Aorta (tissue), 5 donors: ENCODE measurements around the gene TXNRD2. TPM values are rescaled to one million over a fixed set of nuclear protein-coding genes. Genes with fewer than 3 reads are reported as not detected.
A peak's percentile ranks its signal among the peaks of the same experiment; 100 is the strongest.

Experiments used
- ATAC-seq: fragments of 200-7000 bp; cut with Tn5 transposase; one replicate; pipeline ENCODE4 v1.9.1; 2022; ENCODE audit warnings: moderate library complexity; ENCODE audit not compliant: low FRiP score
- DNase-seq, 2 donors: peaks; one replicate each; pipeline ENCODE4 v3.0.0-alpha.2; 2020
- H3K27ac ChIP-seq, 2 donors: one replicate each; pipeline ENCODE4 v1.5.1; 2013; ENCODE audit warnings: low read length in 2 of 2, mild to moderate bottlenecking in 2 of 2, moderate library complexity in 2 of 2, control low read depth in 1 of 2, inconsistent platforms in 1 of 2, low read depth in 1 of 2
- H3K27me3 ChIP-seq, 2 donors: one replicate each; pipeline ENCODE4 v1.6.1; 2013; ENCODE audit warnings: control low read depth in 1 of 2, low read length in 1 of 2, mild to moderate bottlenecking in 1 of 2, moderate library complexity in 1 of 2; ENCODE audit not compliant: insufficient read depth in 2 of 2, control insufficient read depth in 1 of 2
- H3K36me3 ChIP-seq, 2 donors: one replicate each; pipeline ENCODE4 v1.6.1; 2013; ENCODE audit warnings: control low read depth in 1 of 2, low read length in 1 of 2, mild to moderate bottlenecking in 1 of 2; ENCODE audit not compliant: insufficient read depth in 2 of 2, control insufficient read depth in 1 of 2
- H3K4me1 ChIP-seq, 2 donors: one replicate each; pipeline ENCODE4 v1.6.1; 2013; ENCODE audit warnings: low read length in 2 of 2, control low read depth in 1 of 2, mild to moderate bottlenecking in 1 of 2, moderate library complexity in 1 of 2; ENCODE audit not compliant: insufficient read depth in 2 of 2, control insufficient read depth in 1 of 2
- H3K4me3 ChIP-seq, 2 donors: one replicate each; pipeline ENCODE4 v1.5.1; 2013; ENCODE audit warnings: low read length in 2 of 2, control low read depth in 1 of 2, mild to moderate bottlenecking in 1 of 2
- H3K9me3 ChIP-seq: one replicate; pipeline ENCODE4 v1.6.1; 2013; ENCODE audit warnings: mild to moderate bottlenecking, low read length; ENCODE audit not compliant: control insufficient read depth
- WGBS, 2 donors: extraction: QIAGEN DNeasy Blood & Tissue Kit; methylation state at CpG; one replicate each; pipeline ENCODE4 v1.1.7; 2013; 5-methylcytosine and 5-hydroxymethylcytosine counted together
- intact Hi-C, 2 donors: fragments of 100-400 bp; cut with DNase I; formaldehyde crosslinking; loops; one replicate each; pipeline versions ENCODE4 v1.14.2 to v1.15.0; 2022
- polyA plus RNA-seq, 2 donors: library from polyadenylated mRNA; stranded (reverse); fragments of 200-250 nt; gene quantifications; one replicate each; pipeline ENCODE4 v1.2.3, GENCODE V29; 2013
- total RNA-seq, 2 donors: library from RNA; stranded (reverse); fragmentation: NEBNext Ultra II Directional; extraction: Animal tissue kit (Norgen Biotek cat#: 25700); gene quantifications; one replicate each; pipeline ENCODE4 v1.2.1, GENCODE V29; 2021
- donor health status: healthy with polysubstance abuse.
- donor health status: Bipolar disorder and iron deficiency.
- donor health status: DM: no; HTN: no; CAD: no.
- donor health status: DM: no; HTN: no; CAD: no.
- donor health status: DM: yes; HTN: yes; CAD: no.

TXNRD2 gene
- total and polyA plus RNA-seq, 4 donors, result 13.3 to 59.0 (median 25.2) TPM

GRCh38 chr22:19987394-19988306, 46.0 kb upstream of the TXNRD2 start:
- Histone ChIP-seq H3K4me1 (no peaks in the 10 kb centered on the region), H3K36me3 (no peaks in the 10 kb centered on the region), H3K27ac (peak overlapping the region in 1 of 2 donors; percentile 34), H3K9me3 (no peaks in the 10 kb centered on the region), H3K4me3 (no peak overlapping the region), H3K27me3 (no peaks in the 10 kb centered on the region)
- intact Hi-C loops, result no loop called here
- ATAC-seq (no peak), DNase-seq (peak in 1 of 2 donors; percentile 55)
- 55 to 61% methylated on average over 22 to 24 of the region's 24 CpGs for WGBS, 2 donors

GRCh38 chr22:19986410-19987341, 45.1 kb upstream of the TXNRD2 start:
- Histone ChIP-seq H3K36me3 (no peaks in the 10 kb centered on the region), H3K4me1 (no peaks in the 10 kb centered on the region), H3K9me3 (no peaks in the 10 kb centered on the region), H3K27me3 (no peaks in the 10 kb centered on the region), H3K27ac (peak overlapping the region; percentile 84 to 91), H3K4me3 (peak overlapping the region; percentile 49 to 69)
- peak; percentile 81 for ATAC-seq
- intact Hi-C loops, result no loop called here
- WGBS, 2 donors, result 1% methylated on average over 50 to 76 of the region's 76 CpGs
- DNase-seq, result peak; percentile 86 to 94

- intact Hi-C loops, result no loop called here
- Histone ChIP-seq H3K9me3 (no peaks in the 10 kb centered on the region), H3K27me3 (no peaks in the 10 kb centered on the region), H3K4me1 (no peaks in the 10 kb centered on the region), H3K36me3 (no peaks in the 10 kb centered on the region), H3K27ac (peak overlapping the region; percentile 31 to 84), H3K4me3 (peak overlapping the region in 1 of 2 donors; percentile 49)
- 21 to 43% methylated on average over 2 of the region's 2 CpGs for WGBS, 2 donors
- ATAC-seq (no peak), DNase-seq (no peak)
Observed at GRCh38 chr22:19986011-19986409, 44.4 kb upstream of the TXNRD2 start.

GRCh38 chr22:19984851-19985811, 43.5 kb upstream of the TXNRD2 start:
- Histone ChIP-seq H3K4me3 (no peak overlapping the region), H3K27me3 (no peaks in the 10 kb centered on the region), H3K27ac (peak overlapping the region; percentile 28 to 84), H3K36me3 (no peaks in the 10 kb centered on the region), H3K4me1 (no peaks in the 10 kb centered on the region), H3K9me3 (no peaks in the 10 kb centered on the region)
- intact Hi-C loops, result loop anchor here in 1 of 2 donors (1.0 kb wide), 1 partner anchor 11 kb away; no protein-coding TSS in a partner anchor
- WGBS, 2 donors, result 72 to 73% methylated on average over 11 of the region's 11 CpGs
- ATAC-seq (no peak), DNase-seq (peak; percentile 45 to 76)

- Histone ChIP-seq H3K9me3 (no peaks in the 10 kb centered on the region), H3K4me1 (no peaks in the 10 kb centered on the region), H3K4me3 (no peak overlapping the region), H3K36me3 (no peaks in the 10 kb centered on the region), H3K27ac (peak overlapping the region; percentile 71 to 72), H3K27me3 (no peaks in the 10 kb centered on the region)
- peak; percentile 84 to 89 for DNase-seq
- ATAC-seq, result no peak
- 19 to 23% methylated on average over 19 of the region's 19 CpGs for WGBS, 2 donors
- intact Hi-C loops, result loop anchor here in 1 of 2 donors (1.0 kb wide), 1 partner anchor 12 kb away; no protein-coding TSS in a partner anchor
Observed at GRCh38 chr22:19984201-19984753, 42.7 kb upstream of the TXNRD2 start.

GRCh38 chr22:19983741-19984140, 42.1 kb upstream of the TXNRD2 start:
- DNase-seq (peak; percentile 61 to 85), ATAC-seq (no peak)
- Histone ChIP-seq H3K36me3 (peaks cover 0 to 1% of the 10 kb centered on the region in 2 donors), H3K4me1 (no peaks in the 10 kb centered on the region), H3K27ac (peak overlapping the region; percentile 62 to 71), H3K4me3 (no peak overlapping the region), H3K9me3 (no peaks in the 10 kb centered on the region), H3K27me3 (no peaks in the 10 kb centered on the region)
- WGBS, 2 donors, result 32 to 36% methylated on average over 5 of the region's 5 CpGs
- intact Hi-C loops, result loop anchor here in 1 of 2 donors (1.0 kb wide), 1 partner anchor 13 kb away; no protein-coding TSS in a partner anchor

GRCh38 chr22:19982991-19983578, 41.5 kb upstream of the TXNRD2 start:
- no peaks in the 10 kb centered on the region for H3K4me1 ChIP-seq
- intact Hi-C loops, result no loop called here
- H3K27me3 ChIP-seq, result no peaks in the 10 kb centered on the region
- 30 to 44% methylated on average over 8 of the region's 8 CpGs for WGBS, 2 donors
- peak overlapping the region; percentile 62 to 71 for H3K27ac ChIP-seq
- DNase-seq (peak; percentile 64 to 78), ATAC-seq (no peak)
- H3K36me3 ChIP-seq, result peaks cover 0 to 4% of the 10 kb centered on the region in 2 donors
- no peaks in the 10 kb centered on the region for H3K9me3 ChIP-seq
- no peak overlapping the region for H3K4me3 ChIP-seq
